Right lobe of liver (tissue), 4 donors: ENCODE data around the gene C11orf54.

ENCODE experiments used
- POLR2A ChIP-seq: fragments of 450-650 bp; IDR thresholded peaks from one replicate; pipeline ENCODE4 v1.6.1; 2017; ENCODE audit warnings: antibody characterized with exemption, mild to moderate bottlenecking
- TF ChIP-seq, protein P1 (sequence below), 4 donors: fragments of 200-600 bp in 3 of 4; fragments of 450-650 bp in 1 of 4; IDR thresholded peaks; one replicate each; pipeline versions ENCODE4 v1.5.1 to v1.8.0; 2016 to 2022; ENCODE audit warnings: antibody characterized with exemption in 4 of 4, mild to moderate bottlenecking in 2 of 4
- donor health status: DM: no; HTN: no; CAD: no.
- donor health status: DM: no; HTN: no; CAD: no.
- donor health status: DM: no; HTN: yes; CAD: no.

DNA sequence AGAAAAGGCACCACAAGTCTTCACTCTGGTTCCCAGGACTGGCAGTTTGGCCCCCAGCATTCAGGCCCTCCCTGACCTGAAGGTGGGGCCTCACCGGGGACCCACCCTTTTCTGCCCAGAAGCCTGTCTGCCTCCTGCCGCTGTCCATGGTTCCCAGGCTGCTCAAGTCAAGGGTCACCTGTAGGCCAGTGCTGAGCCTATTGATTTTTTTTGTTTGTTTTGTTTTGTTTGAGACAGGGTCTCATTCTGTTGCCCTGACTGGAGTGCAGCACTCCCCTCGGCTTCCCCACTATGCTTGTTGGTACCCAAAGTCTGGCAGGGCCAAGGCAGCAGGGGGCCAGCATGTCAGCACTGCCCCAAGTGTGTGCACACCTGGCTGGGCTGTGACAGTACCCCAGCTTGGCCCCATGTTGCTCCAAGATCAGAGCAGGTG is 31.6 kb downstream of the C11orf54 start:
- no peak for TF ChIP-seq POLR2A
- TF ChIP-seq, protein P1, sequence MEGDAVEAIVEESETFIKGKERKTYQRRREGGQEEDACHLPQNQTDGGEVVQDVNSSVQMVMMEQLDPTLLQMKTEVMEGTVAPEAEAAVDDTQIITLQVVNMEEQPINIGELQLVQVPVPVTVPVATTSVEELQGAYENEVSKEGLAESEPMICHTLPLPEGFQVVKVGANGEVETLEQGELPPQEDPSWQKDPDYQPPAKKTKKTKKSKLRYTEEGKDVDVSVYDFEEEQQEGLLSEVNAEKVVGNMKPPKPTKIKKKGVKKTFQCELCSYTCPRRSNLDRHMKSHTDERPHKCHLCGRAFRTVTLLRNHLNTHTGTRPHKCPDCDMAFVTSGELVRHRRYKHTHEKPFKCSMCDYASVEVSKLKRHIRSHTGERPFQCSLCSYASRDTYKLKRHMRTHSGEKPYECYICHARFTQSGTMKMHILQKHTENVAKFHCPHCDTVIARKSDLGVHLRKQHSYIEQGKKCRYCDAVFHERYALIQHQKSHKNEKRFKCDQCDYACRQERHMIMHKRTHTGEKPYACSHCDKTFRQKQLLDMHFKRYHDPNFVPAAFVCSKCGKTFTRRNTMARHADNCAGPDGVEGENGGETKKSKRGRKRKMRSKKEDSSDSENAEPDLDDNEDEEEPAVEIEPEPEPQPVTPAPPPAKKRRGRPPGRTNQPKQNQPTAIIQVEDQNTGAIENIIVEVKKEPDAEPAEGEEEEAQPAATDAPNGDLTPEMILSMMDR (IDR thresholded peaks at IDR 0.05), result no peak
